Lung (tissue), 12 donors: ENCODE results near the gene TFF1. TPM values are rescaled to one million over a fixed set of nuclear protein-coding genes. Genes with fewer than 3 reads are reported as not detected.
"Not testable (repeated sequence)": the region's sequence is repeated elsewhere in the genome, so short reads cannot be mapped to it uniquely, and the experiment has no call there.

ENCODE experiments used
- ATAC-seq: fragments of 200-7000 bp; cut with Tn5 transposase; one replicate; pipeline ENCODE4 v1.9.1; 2020; ENCODE audit warnings: moderate number of reproducible peaks; ENCODE audit not compliant: insufficient read depth, low FRiP score
- DNase-seq, 3 donors: peaks; one replicate each; pipeline ENCODE4 v3.0.0-alpha.2; 2013 to 2017
- H3K27ac ChIP-seq, 2 donors: one replicate each; pipeline ENCODE4 v1.5.1; 2013; ENCODE audit warnings: mild to moderate bottlenecking in 2 of 2, moderate library complexity in 2 of 2, control low read depth in 1 of 2, inconsistent platforms in 1 of 2, low read depth in 1 of 2, low read length in 1 of 2
- H3K27me3 ChIP-seq, 3 donors: one replicate each; pipeline ENCODE4 v1.5.1; 2013; ENCODE audit warnings: low read length in 2 of 3; ENCODE audit not compliant: control insufficient read depth in 3 of 3, insufficient read depth in 3 of 3
- H3K36me3 ChIP-seq, 4 donors: one replicate each; pipeline ENCODE4 v1.5.1; 2013; ENCODE audit warnings: low read length in 4 of 4, mild to moderate bottlenecking in 1 of 4, moderate library complexity in 1 of 4; ENCODE audit not compliant: control insufficient read depth in 4 of 4, insufficient read depth in 4 of 4
- H3K4me1 ChIP-seq, 5 donors: one replicate each; pipeline ENCODE4 v1.5.1; 2013; ENCODE audit warnings: low read length in 5 of 5, mild to moderate bottlenecking in 2 of 5, moderate library complexity in 1 of 5; ENCODE audit not compliant: control insufficient read depth in 5 of 5, insufficient read depth in 5 of 5
- H3K4me3 ChIP-seq: one replicate; pipeline ENCODE4 v1.5.1; 2013; ENCODE audit warnings: mild to moderate bottlenecking, control low read depth, moderate library complexity
- H3K9ac ChIP-seq, 2 donors: one replicate each; pipeline ENCODE4 v1.5.1; 2013; ENCODE audit warnings: low read length in 2 of 2, control low read depth in 1 of 2; ENCODE audit not compliant: insufficient read depth in 1 of 2
- H3K9me3 ChIP-seq, 4 donors: one replicate each; pipeline ENCODE4 v1.5.1; 2013; ENCODE audit warnings: low read length in 3 of 4, mild to moderate bottlenecking in 1 of 4, moderate library complexity in 1 of 4; ENCODE audit not compliant: control insufficient read depth in 4 of 4, insufficient read depth in 3 of 4
- WGBS, 2 donors: extraction: QIAGEN DNeasy Blood & Tissue Kit; methylation state at CpG; one replicate each; pipeline ENCODE4 v1.1.7; 2013; 5-methylcytosine and 5-hydroxymethylcytosine counted together
- polyA plus RNA-seq, 2 donors: library from polyadenylated mRNA; stranded (reverse); fragments of 200-250 nt; gene quantifications; one replicate each; pipeline ENCODE4 v1.2.1, GENCODE V29; 2013
- total RNA-seq, 2 donors: library from RNA; depleted of rRNA in 1 of 2; stranded (reverse); fragments of >200 nt in 1 of 2; gene quantifications; one replicate each; pipeline ENCODE4 v1.2.1, GENCODE V29; 2014 to 2021
- TF ChIP-seq, protein P1 (sequence below): IDR thresholded peaks from 2 replicates; pipeline ENCODE4 v1.5.1; 2012; ENCODE audit warnings: mild to moderate bottlenecking; ENCODE audit errors: control extremely low read depth, extremely low read depth
- donor health status: control.
- donor health status: control.
- donor health status: Bipolar disorder and iron deficiency.
- donor health status: healthy.
- donor health status: DM: yes; HTN: yes; CAD: no.

Gene TFF1
- total and polyA plus RNA-seq, 4 donors = 0.83 to 3.8 (median 1.2) TPM; not detected in 1

- DNase-seq (no peak), ATAC-seq (no peak)
- Histone ChIP-seq H3K9ac (no peak overlapping the region), H3K27ac (no peak overlapping the region), H3K4me1 (peaks cover 0 to 8% (median 0%) of the 10 kb centered on the region in 5 donors), H3K9me3 (peaks cover 0 to 2% (median 0%) of the 10 kb centered on the region in 4 donors), H3K36me3 (no peaks in the 10 kb centered on the region), H3K27me3 (no peaks in the 10 kb centered on the region), H3K4me3 (no peak overlapping the region)
- TF ChIP-seq, protein P1, sequence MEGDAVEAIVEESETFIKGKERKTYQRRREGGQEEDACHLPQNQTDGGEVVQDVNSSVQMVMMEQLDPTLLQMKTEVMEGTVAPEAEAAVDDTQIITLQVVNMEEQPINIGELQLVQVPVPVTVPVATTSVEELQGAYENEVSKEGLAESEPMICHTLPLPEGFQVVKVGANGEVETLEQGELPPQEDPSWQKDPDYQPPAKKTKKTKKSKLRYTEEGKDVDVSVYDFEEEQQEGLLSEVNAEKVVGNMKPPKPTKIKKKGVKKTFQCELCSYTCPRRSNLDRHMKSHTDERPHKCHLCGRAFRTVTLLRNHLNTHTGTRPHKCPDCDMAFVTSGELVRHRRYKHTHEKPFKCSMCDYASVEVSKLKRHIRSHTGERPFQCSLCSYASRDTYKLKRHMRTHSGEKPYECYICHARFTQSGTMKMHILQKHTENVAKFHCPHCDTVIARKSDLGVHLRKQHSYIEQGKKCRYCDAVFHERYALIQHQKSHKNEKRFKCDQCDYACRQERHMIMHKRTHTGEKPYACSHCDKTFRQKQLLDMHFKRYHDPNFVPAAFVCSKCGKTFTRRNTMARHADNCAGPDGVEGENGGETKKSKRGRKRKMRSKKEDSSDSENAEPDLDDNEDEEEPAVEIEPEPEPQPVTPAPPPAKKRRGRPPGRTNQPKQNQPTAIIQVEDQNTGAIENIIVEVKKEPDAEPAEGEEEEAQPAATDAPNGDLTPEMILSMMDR = no peak
- 68 to 80% methylated on average over 21 of the region's 21 CpGs for WGBS, 2 donors
These were observed 45.7 kb upstream of the TFF1 start for GRCh38 chr21:42411891-42412635.

- Histone ChIP-seq H3K27me3 (no peaks in the 10 kb centered on the region), H3K4me3 (no peak overlapping the region), H3K27ac (no peak overlapping the region), H3K9me3 (peaks cover 0 to 2% (median 0%) of the 10 kb centered on the region in 4 donors), H3K9ac (no peak overlapping the region), H3K36me3 (no peaks in the 10 kb centered on the region), H3K4me1 (peaks cover 0 to 8% (median 0%) of the 10 kb centered on the region in 5 donors)
- ATAC-seq (no peak), DNase-seq (no peak)
- 60 to 72% methylated on average over 7 of the region's 7 CpGs for WGBS, 2 donors
- TF ChIP-seq, protein P1 = no peak
These were observed 45.0 kb upstream of the TFF1 start for GRCh38 chr21:42411197-42411869.

GRCh38 chr21:42409366-42409765 is 43.0 kb upstream of the TFF1 start:
- H3K4me1 ChIP-seq = peaks cover 0 to 6% (median 0%) of the 10 kb centered on the region in 5 donors

DNA sequence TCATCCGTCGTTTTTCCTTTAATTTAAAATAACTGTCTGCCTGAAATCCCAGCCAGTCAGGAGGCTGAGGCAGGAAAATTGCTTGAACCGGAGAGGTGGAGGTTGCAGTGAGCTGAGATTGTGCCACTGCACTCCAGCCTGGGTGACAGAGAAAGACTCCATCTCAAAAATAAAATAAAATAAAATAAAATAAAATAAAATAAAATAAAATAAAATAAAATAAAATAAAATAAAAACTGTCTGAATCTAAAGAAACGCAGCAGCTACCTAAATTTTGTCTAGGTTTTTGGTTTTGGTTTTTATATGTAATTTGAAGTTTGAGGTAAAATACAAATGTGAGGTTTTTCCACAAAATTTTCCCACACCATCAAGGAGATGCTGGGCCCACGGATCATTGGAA is 42.4 kb upstream of the TFF1 start:
- H3K4me1 ChIP-seq, H3K9me3 ChIP-seq, H3K36me3 ChIP-seq, H3K9ac ChIP-seq, ATAC-seq, H3K4me3 ChIP-seq, H3K27ac ChIP-seq, H3K27me3 ChIP-seq, DNase-seq: not testable (repeated sequence)
- 90 to 92% methylated on average over 5 of the region's 5 CpGs for WGBS, 2 donors

More at GRCh38 chr21:42409366-42409765, 43.0 kb upstream of the TFF1 start:
- Histone ChIP-seq H3K4me3 (no peak overlapping the region), H3K27ac (no peak overlapping the region), H3K9me3 (peaks cover 0 to 2% (median 0%) of the 10 kb centered on the region in 4 donors), H3K9ac (no peak overlapping the region), H3K27me3 (no peaks in the 10 kb centered on the region), H3K36me3 (no peaks in the 10 kb centered on the region)
- no peak for ATAC-seq
- WGBS, 2 donors = 84 to 90% methylated on average over 7 of the region's 7 CpGs
- DNase-seq = no peak
- TF ChIP-seq, protein P1 = no peak
